Smooth muscle cell (in vitro differentiated cells): ENCODE data around the gene MBP. TPM values are rescaled to one million over a fixed set of nuclear protein-coding genes. Genes with fewer than 3 reads are reported as not detected.

Source experiments
- DNase-seq: peaks from one replicate; lab custom pipeline; 2025; ENCODE audit not compliant: unreplicated experiment; lab: John Stamatoyannopoulos, UW
- H2AFZ ChIP-seq: fragments of 200-600 bp; sonication (generic); 2 replicates; pipeline ENCODE4 v1.6.0; 2016; ENCODE audit warnings: antibody characterized with exemption, low read depth, mild to moderate bottlenecking
- H3F3A ChIP-seq: fragments of 200-600 bp; sonication (generic); 2 replicates; pipeline ENCODE4 v1.6.0; 2017; ENCODE audit warnings: antibody characterized with exemption, low read depth
- H3K27ac ChIP-seq: fragments of 200-600 bp; sonication (generic); 2 replicates; pipeline ENCODE4 v1.5.1; 2016; ENCODE audit warnings: low read depth, mild to moderate bottlenecking
- H3K27me3 ChIP-seq: fragments of 200-600 bp; sonication (generic); 2 replicates; pipeline ENCODE4 v1.6.1; 2016; ENCODE audit warnings: low read depth, mild to moderate bottlenecking
- H3K36me3 ChIP-seq: fragments of 200-600 bp; sonication (generic); 2 replicates; pipeline ENCODE4 v1.5.1; 2016; ENCODE audit warnings: low read depth
- H3K4me1 ChIP-seq: fragments of 200-600 bp; sonication (generic); 2 replicates; pipeline ENCODE4 v1.5.1; 2016; ENCODE audit warnings: low read depth
- H3K4me2 ChIP-seq: fragments of 200-600 bp; sonication (generic); 2 replicates; pipeline ENCODE4 v1.6.0; 2016; ENCODE audit warnings: mild to moderate bottlenecking
- H3K4me3 ChIP-seq: fragments of 200-600 bp; sonication (generic); 2 replicates; pipeline ENCODE4 v1.5.1; 2016; ENCODE audit warnings: mild to moderate bottlenecking
- H3K79me2 ChIP-seq: fragments of 200-600 bp; sonication (generic); 2 replicates; pipeline ENCODE4 v1.6.0; 2016; ENCODE audit warnings: low read depth, mild to moderate bottlenecking
- H3K9ac ChIP-seq: fragments of 200-600 bp; sonication (generic); 2 replicates; pipeline ENCODE4 v1.6.0; 2016; ENCODE audit warnings: low read depth
- H3K9me3 ChIP-seq: fragments of 200-600 bp; sonication (generic); replicated peaks from 2 replicates; pipeline ENCODE4 v1.5.1; 2016; ENCODE audit warnings: low read depth
- H4K20me1 ChIP-seq: fragments of 200-600 bp; sonication (generic); 2 replicates; pipeline ENCODE4 v1.6.0; 2016; ENCODE audit warnings: low read depth
- CTCF ChIP-seq: fragments of 200-600 bp; sonication (generic); IDR thresholded peaks from 2 replicates; pipeline ENCODE4 v1.5.1; 2017; ENCODE audit warnings: borderline replicate concordance, mild to moderate bottlenecking, antibody characterized with exemption; ENCODE audit not compliant: insufficient read depth, poor library complexity, severe bottlenecking
- WGBS: methylation state at CpG from one replicate; pipeline ENCODE4 v1.1.7; 2016; ENCODE audit warnings: low lambda C conversion rate; 5-methylcytosine and 5-hydroxymethylcytosine counted together
- polyA plus RNA-seq: library from polyadenylated mRNA; unstranded; fragments of >200 nt; fragmentation: Nextera tagmentation; extraction: Ambion mirVana; gene quantifications from 2 replicates; pipeline ENCODE4 v1.2.1, GENCODE V29; 2016
- total RNA-seq: library from RNA; depleted of rRNA; stranded (reverse); fragments of >200 nt; gene quantifications from 2 replicates; pipeline ENCODE4 v1.2.3, GENCODE V29; 2014

MBP gene
- total and polyA plus RNA-seq, 2 experiments from 2014 or later = 1.4 to 5.1 TPM

DNA sequence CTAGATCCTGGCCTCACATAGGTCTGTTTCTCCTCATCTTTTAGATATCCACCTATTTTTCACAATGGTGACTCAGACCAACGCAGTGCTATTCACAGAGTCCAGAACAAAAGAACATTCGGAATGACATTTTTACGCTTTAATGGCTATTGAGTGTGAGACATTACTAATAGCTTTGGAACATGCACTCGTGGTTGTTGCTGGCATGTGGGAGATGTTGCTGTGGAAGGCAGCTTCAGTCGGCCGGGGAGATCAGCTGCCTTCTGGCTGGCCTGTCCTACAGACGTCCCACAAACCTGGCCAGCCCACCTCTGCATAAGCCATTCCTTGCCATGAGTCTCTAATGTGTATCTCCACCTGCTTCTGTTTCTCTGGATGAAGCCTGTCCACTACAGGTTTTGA is 3.4 kb downstream of the MBP start:
- WGBS = 25% methylated on average over 7 of the region's 7 CpGs
- H3K4me1 ChIP-seq = peaks cover 8% of the 10 kb centered on the region
- H3K79me2 ChIP-seq = peaks cover 9% of the 10 kb centered on the region
- no peaks in the 10 kb centered on the region for H3F3A ChIP-seq
- DNase-seq = no peak
- no peak overlapping the region for H3K9ac ChIP-seq
- H3K4me2 ChIP-seq = peak overlapping the region; percentile 14
- no peaks in the 10 kb centered on the region for H4K20me1 ChIP-seq
- no peak overlapping the region for H2AFZ ChIP-seq
- no peaks in the 10 kb centered on the region for H3K36me3 ChIP-seq
- no peak for TF ChIP-seq CTCF
- H3K27me3 ChIP-seq = peaks cover 43% of the 10 kb centered on the region
- H3K27ac ChIP-seq = peak overlapping the region; percentile 73
- H3K9me3 ChIP-seq = no peaks in the 10 kb centered on the region
- no peak overlapping the region for H3K4me3 ChIP-seq

DNA sequence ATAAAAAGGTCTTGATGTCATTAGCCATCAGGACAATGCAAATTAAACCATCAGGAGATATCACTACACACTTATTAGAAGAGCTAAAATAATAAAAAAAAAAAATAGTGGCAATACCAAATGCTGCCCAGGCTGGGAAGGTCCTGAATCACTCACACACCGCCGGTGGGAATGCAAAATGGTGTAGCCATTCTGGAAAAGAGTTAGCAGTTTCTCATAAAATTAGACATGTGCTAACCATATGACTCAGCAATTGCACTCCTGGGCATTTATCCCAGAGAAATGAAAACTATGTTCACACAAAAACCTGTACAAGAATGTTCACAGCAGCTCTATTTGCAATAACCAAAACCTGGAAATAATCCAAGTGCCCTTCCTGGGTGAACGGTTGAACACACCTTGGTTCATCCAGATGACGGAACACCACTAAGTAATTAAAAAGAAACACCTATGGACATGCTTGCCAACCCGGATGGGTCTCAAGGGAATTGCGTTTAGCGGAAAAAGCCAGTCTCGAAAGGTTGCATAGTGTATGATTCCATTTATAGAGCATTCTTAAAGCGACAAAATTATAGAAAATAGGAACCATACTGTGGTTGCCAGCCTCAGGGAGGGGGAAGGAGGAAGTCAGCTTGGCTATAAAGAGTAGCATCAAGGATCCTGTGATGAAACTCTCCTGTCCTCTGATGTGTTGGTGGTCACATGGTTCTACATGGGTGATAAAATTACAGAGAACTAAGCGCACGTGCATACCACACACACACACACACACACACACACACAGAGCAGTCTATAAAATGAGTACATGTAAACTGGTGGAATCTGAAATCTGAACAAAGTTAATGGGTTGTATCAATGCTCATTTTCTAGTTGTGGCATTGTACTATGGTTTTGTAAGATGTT is 4.6 kb downstream of the MBP start:
- H2AFZ ChIP-seq = no peak overlapping the region
- H3K4me1 ChIP-seq = peaks cover 8% of the 10 kb centered on the region
- no peak overlapping the region for H3K4me3 ChIP-seq
- H4K20me1 ChIP-seq = no peaks in the 10 kb centered on the region
- 77% methylated on average over 11 of the region's 11 CpGs for WGBS
- no peaks in the 10 kb centered on the region for H3K36me3 ChIP-seq
- DNase-seq = no peak
- peak overlapping the region; percentile 73 for H3K27ac ChIP-seq
- H3K79me2 ChIP-seq = peaks cover 9% of the 10 kb centered on the region
- no peaks in the 10 kb centered on the region for H3F3A ChIP-seq
- no peaks in the 10 kb centered on the region for H3K9me3 ChIP-seq
- H3K27me3 ChIP-seq = peaks cover 32% of the 10 kb centered on the region
- peak overlapping the region; percentile 25 for H3K4me2 ChIP-seq
- H3K9ac ChIP-seq = peak overlapping the region; percentile 51
- no peak for TF ChIP-seq CTCF

DNA sequence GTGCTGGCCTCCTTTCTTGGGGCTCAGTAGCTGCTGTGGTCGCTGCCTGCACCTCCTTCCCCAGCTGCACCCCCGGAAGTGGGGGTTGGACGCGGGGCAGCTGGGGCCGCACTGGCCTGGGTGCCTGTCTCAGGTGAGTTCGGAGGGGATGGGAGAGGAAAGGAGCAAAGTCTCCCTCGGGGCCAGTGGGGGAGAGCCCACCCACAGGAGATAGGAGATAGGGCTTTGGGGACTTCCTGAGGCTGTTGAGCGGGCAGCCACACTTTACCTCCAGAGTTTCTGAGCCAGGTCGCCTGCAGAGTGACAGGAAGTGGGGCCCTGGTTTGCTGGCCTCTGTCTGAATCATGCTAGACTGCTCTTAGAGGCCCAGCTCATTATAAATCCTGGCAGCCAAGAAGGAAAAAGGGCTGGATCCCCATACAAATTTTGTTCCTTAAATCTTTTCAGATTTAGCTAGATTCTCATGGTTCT is 8.1 kb downstream of the MBP start:
- Histone ChIP-seq H3K9ac (no peak overlapping the region), H3K36me3 (no peaks in the 10 kb centered on the region), H3K27ac (no peak overlapping the region), H3K79me2 (peaks cover 9% of the 10 kb centered on the region), H4K20me1 (no peaks in the 10 kb centered on the region), H3K4me2 (peak overlapping the region; percentile 30), H3K27me3 (no peaks in the 10 kb centered on the region), H2AFZ (no peak overlapping the region), H3K4me1 (no peaks in the 10 kb centered on the region), H3K4me3 (no peak overlapping the region), H3K9me3 (no peaks in the 10 kb centered on the region), H3F3A (no peaks in the 10 kb centered on the region)
- TF ChIP-seq CTCF = no peak
- WGBS = 69% methylated on average over 9 of the region's 9 CpGs
- DNase-seq = no peak
